Islet of Langerhans (tissue), 1 donor: ENCODE data around the gene SLC43A1.

ENCODE experiments used
- FAIRE-seq: peaks from one replicate; lab custom pipeline; 2011; peaks lifted over from hg19 to GRCh38; lab: Jason Lieb, UNC

The SLC43A1 gene

DNA sequence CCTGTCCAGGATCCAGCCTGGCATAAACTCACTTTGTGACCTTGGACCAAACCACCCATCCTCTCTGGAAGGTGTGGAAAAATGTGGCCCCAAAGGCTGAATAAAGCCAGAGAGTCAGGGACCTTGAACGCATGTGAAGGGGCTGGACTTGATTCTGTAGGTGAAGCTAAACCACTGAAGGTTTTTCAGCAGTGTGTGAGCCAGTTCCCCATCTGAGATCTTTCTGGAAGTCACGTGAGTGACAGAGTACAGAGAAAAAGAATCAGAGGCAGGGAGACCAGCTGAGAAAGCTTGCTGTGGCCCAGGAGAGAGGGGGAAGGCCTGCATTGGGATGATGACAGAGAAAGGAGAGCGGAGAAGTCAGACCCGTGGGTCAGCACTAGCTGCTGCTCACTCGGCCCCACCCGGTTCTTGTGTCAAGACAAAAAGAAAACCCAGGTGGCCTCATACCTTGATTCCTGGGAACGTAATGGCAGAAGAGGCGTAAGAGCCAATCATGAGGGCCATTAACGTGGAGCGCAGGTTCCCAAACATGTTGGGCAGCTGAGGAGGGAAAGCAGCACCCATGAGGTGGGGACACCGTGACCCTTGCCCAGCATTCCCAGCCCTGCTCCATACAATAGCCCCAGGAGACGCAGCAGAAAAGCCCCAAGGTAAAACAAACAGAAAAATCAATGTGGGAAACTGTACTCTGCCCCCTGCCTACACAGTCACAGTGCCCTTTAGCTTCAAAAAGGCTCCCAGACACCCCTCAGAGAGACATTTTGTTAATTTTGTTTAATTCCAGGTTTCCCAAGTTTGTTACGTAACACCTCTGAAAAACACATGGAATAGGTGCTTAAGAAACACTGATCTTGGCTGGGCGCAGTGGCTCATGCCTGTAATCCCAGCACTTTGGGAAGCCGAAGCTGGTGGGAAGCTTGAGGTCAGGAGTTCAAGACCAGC is 17.9 kb downstream of the SLC43A1 start:
- no peak for FAIRE-seq

- no peak for FAIRE-seq
Observed at GRCh38 chr11:57496109-57496820, 19.2 kb downstream of the SLC43A1 start.

DNA sequence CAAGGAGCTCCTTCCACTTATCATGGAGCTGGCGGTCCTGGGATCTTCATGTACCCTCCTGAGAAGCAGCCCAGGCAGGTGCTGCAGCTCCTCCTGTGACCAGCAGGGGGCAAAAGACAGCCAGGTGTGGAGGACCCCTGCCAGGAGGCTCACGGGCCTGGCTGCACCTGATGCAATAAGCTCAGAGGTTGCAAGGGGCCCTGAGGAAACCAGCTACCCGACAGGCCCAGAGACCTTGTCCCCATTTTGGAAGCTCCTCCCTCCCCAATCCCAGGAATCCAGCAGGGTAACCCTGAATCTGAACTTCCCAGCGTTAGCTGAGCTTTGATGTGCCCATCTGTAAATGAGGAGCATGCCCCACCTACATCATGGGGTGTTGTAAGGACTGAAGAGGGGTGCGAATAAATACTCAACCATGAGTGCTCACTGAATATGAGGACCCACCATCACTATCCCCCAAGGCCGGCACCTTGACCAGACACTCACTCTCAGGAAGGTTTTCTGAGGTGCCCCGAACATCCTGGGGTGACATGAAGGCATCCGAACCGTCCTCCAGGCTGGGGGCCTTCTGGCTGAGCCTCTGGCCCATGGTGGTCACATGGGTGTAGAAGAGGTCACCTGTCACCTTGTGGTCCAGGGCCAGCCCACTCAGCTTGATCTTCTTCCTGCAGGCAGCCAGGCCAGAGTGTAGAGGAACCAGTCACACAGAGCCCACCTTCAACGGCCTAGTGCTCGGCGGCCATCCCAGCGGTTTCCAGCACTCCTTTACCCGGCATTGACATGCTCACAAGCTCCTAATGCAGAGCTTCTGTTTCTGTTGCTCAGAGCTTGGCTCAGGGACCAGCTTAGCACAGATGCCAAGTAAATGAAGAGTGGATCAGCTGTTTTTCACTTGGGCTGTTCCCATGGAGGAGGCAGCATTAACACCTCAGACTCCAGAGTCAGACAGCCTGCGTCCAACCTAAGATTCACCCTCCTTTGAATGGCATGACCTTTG is 21.7 kb downstream of the SLC43A1 start:
- FAIRE-seq = no peak

- FAIRE-seq = no peak
Observed at GRCh38 chr11:57491371-57492061, 24.0 kb downstream of the SLC43A1 start.

GRCh38 chr11:57490456-57491248 is 24.9 kb downstream of the SLC43A1 start:
- no peak for FAIRE-seq

DNA sequence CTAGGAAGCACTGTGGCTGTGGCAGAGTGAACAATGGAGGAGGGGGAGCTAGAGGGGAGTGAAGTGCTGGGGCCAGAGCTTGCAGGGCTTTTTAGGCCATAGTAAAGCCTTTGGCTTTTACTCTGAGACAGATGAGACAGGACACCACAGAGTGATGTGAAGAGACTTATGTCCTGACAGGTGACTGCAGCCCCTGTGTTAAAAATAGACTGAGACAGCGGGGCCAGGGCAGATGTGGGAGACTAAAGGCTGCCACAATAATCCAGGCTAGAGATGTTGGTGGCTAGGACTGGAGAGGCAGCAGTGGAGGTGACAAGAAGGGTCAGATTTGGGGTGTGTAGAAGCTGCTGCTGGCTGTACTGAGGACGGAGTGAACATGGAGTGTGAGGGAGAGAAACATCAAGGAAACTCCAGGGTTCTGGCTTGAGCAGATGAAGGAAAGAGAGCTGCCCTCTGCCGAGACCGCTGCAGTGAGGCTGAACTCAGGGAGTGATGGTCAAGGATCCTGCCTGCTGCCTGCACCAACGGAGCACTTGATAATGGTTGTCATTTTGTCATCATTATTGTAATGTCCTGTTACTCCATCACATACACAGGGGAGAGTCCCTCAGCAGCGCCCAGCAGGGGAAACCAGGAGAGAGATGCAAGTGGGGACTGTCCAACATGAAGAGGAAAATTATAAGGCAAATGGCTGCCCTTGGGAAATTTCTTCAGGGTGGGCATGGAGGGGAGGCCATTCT is 27.4 kb downstream of the SLC43A1 start:
- FAIRE-seq = no peak

- no peak for FAIRE-seq
Observed at GRCh38 chr11:57487021-57487778, 28.3 kb downstream of the SLC43A1 start.

- no peak for FAIRE-seq
Observed at GRCh38 chr11:57485217-57485990, 30.1 kb downstream of the SLC43A1 start.

GRCh38 chr11:57484141-57484710 is 31.3 kb downstream of the SLC43A1 start:
- FAIRE-seq = no peak

DNA sequence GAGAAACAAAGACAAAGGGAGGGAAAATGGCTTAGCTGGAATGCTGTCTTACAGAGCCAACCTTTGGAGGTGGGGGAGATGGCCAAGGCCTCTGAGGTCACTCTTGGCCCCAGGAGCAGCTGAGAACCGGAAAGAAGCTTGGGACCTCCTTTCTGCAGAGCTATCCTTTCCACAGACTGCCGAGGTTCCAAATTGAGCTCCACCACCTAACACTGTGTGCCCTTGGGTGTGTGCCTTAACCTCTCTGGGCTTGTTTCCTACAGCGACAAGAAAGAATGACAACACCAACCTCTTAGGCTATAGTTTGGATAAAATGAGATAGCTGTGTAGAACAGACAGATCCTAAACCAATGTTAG is 32.0 kb downstream of the SLC43A1 start:
- FAIRE-seq = no peak

GRCh38 chr11:57482782-57483561 is 32.5 kb downstream of the SLC43A1 start:
- FAIRE-seq = no peak

DNA sequence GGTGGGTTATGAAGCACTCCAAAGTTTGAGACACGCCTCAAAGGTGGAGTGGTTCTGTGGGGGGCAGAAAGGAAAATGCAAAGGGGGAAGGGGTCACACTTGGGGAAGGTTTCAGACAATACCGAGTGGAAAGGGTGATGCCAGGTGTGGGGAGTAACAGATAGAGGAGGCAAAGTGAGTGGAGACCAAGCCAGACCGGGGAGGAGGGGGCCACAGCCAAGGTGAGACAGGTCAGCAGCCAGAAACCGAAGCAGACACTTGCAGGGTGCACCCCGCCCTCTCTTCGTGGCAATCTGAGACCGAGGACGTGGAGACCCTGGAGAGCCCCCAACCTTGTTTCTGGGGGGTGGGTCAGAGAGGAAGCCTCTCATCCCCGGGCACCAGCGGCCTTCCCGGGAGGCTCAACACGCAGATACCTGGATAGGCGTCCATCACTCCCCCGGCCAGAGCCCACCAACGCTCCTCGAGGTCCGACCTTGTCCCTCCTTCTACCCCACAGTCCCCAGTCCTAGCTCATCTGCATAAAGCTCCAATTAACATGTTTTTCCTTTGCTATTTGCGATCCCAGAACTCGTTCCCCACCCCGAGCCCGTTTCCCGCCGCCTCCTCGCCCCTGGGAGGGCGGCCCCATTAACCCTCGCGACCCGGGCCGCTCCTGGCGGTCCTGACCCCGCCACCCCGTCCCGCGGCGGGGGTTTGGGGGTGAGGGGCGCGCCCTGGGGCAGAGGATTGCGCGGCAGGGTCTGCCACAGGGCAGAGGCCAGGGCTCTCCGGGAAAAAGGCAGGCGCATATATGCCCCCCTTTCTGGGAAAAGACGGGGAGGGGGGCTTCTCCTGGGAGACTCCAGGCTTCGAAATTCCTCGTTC is 33.4 kb downstream of the SLC43A1 start:
- no peak for FAIRE-seq

- FAIRE-seq = no peak
Observed at GRCh38 chr11:57481315-57481714, 34.2 kb downstream of the SLC43A1 start.

DNA sequence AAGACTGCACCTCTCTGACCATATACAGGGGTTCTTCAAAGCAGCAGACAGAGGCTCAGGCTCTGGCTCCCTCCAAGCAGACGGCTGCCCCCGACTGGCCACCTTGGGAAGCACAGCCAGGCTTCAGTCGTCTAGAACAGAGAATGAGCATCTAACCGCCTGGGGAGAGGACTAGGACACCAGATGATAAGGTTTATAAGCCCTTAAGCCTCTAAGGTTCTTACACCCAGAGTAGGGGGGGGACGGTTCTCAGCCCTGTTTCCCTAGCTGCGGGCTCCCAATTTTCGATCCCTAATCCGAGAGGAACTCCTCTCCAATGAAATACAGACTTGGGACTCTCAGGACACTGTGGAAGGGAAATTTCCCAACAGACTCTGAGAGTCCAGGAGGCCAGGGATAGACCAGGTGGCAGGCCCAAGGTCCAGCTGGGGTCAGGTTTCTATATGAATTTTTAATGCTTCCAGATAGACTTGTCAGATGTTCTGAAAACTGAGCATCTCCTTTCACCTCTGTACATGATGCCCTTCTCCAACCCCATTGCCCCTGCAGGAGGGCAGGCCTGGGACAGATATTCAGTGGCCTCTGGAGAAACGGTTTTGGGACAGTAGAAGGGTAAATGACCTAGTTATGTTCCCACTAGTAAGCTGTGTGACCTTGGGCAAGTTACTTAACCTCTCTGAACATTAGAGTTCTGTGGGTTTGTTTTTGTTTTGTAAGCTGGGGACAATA is 34.9 kb downstream of the SLC43A1 start:
- FAIRE-seq = no peak

- FAIRE-seq = no peak
Observed at GRCh38 chr11:57479911-57480310, 35.6 kb downstream of the SLC43A1 start.
